HG03196 (cell line): ENCODE results near the gene BACE1-AS.
"Not testable (repeated sequence)": the region's sequence is repeated elsewhere in the genome, so short reads cannot be mapped to it uniquely, and the experiment has no call there.

Source experiments
- ATAC-seq: cut with Tn5 transposase; IDR thresholded peaks from one replicate; pipeline ENCODE4 v1.9.1; 2021; ENCODE audit not compliant: unreplicated experiment

BACE1-AS gene

GRCh38 chr11:117319214-117319840 lies 28.2 kb downstream of the BACE1-AS start:
- ATAC-seq: no peak

- not testable (repeated sequence) for ATAC-seq
Measured at GRCh38 chr11:117327255-117327566, 36.1 kb downstream of the BACE1-AS start.

- peak; percentile 96 for ATAC-seq
Measured at GRCh38 chr11:117327567-117328374, 36.6 kb downstream of the BACE1-AS start, which contains the start of gene CEP164. TSS of gene CEP164 (plus strand) at chr11:117327854. CDS start at chr11:117338587, 10,733 bp downstream.

GRCh38 chr11:117328375-117329010 lies 37.3 kb downstream of the BACE1-AS start:
- ATAC-seq: no peak

GRCh38 chr11:117332843-117333242 lies 41.7 kb downstream of the BACE1-AS start:
- ATAC-seq: no peak

GRCh38 chr11:117333917-117334316 lies 42.8 kb downstream of the BACE1-AS start:
- no peak for ATAC-seq

GRCh38 chr11:117334896-117335295 lies 43.8 kb downstream of the BACE1-AS start:
- ATAC-seq: no peak

- ATAC-seq: no peak
Measured at GRCh38 chr11:117335399-117335798, 44.3 kb downstream of the BACE1-AS start.

DNA sequence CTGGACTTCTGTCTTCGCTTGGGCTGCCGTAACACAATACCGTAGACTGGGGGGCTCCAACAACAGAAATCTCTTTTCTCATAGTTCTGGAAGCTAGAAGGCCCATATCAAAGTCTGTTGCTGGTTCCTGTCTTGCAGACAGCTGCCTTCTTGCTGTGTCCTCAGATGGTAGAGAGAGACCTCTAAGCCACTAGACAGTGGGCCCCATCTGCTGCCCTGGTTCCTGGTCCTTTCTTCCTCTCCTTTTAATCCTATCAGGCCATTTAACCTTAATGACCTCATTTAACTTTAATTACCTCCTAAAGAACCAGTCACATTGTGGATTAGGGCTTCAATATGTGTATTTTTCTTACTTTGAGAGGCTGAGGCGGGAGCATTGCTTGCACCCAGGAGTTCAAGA lies 45.9 kb downstream of the BACE1-AS start:
- no peak for ATAC-seq
